GM21381 (cell line): ENCODE results near the gene KCNJ14.

Experiments used
- ATAC-seq: cut with Tn5 transposase; IDR thresholded peaks from one replicate; pipeline ENCODE4 v1.9.1; 2021; ENCODE audit warnings: mild to moderate bottlenecking, moderate library complexity; ENCODE audit not compliant: unreplicated experiment

The KCNJ14 gene

GRCh38 chr19:48455171-48455907 is at the start of gene KCNJ14:
Gene KCNJ14, plus strand, starts transcription at chr19:48455574. Its CDS starts 6,151 bp downstream, at chr19:48461725.
- ATAC-seq = no peak

GRCh38 chr19:48405850-48406249 is 49.5 kb upstream of the KCNJ14 start:
- ATAC-seq = no peak

GRCh38 chr19:48413879-48414587 is 41.3 kb upstream of the KCNJ14 start:
- no peak for ATAC-seq

- no peak for ATAC-seq
Observed at GRCh38 chr19:48415395-48415794, 40.0 kb upstream of the KCNJ14 start.

GRCh38 chr19:48415806-48416221 is 39.6 kb upstream of the KCNJ14 start:
- no peak for ATAC-seq

GRCh38 chr19:48417421-48417820 is 38.0 kb upstream of the KCNJ14 start:
- ATAC-seq = no peak

- no peak for ATAC-seq
Observed at GRCh38 chr19:48418317-48419064, 36.9 kb upstream of the KCNJ14 start.

GRCh38 chr19:48419158-48419920 is 36.0 kb upstream of the KCNJ14 start:
- peak; percentile 69 for ATAC-seq

- no peak for ATAC-seq
Observed at GRCh38 chr19:48421548-48421947, 33.8 kb upstream of the KCNJ14 start.

- no peak for ATAC-seq
Observed at GRCh38 chr19:48424694-48425219, 30.6 kb upstream of the KCNJ14 start.

- no peak for ATAC-seq
Observed at GRCh38 chr19:48428670-48429069, 26.7 kb upstream of the KCNJ14 start.

- ATAC-seq = no peak
Observed at GRCh38 chr19:48433337-48433736, 22.0 kb upstream of the KCNJ14 start.

- no peak for ATAC-seq
Observed at GRCh38 chr19:48436586-48436985, 18.8 kb upstream of the KCNJ14 start.

- ATAC-seq = no peak
Observed at GRCh38 chr19:48441360-48442050, 13.9 kb upstream of the KCNJ14 start.

- no peak for ATAC-seq
Observed at GRCh38 chr19:48442116-48443035, 13.0 kb upstream of the KCNJ14 start.

- ATAC-seq = no peak
Observed at GRCh38 chr19:48443256-48443655, 12.1 kb upstream of the KCNJ14 start.

GRCh38 chr19:48443731-48444128 is 11.6 kb upstream of the KCNJ14 start:
- ATAC-seq = no peak

GRCh38 chr19:48444129-48444935 is 11.0 kb upstream of the KCNJ14 start:
- no peak for ATAC-seq
